Stimulated activated CD4-positive, alpha-beta T cell treated with anti-CD3 and anti-CD28 coated beads, Interleukin-1b, Interleukin-23, amount 100 ng/mL, for 4 hours (primary cell): ENCODE results near the gene TRIM6.
"Not testable (repeated sequence)": the region's sequence is repeated elsewhere in the genome, so short reads cannot be mapped to it uniquely, and the experiment has no call there.

ENCODE experiments used
- DNase-seq, 2 donors: peaks; one replicate each; pipeline ENCODE4 v3.0.0-alpha.2; 2020; ENCODE audit warnings: low read depth in 2 of 2

The TRIM6 gene, protein sequence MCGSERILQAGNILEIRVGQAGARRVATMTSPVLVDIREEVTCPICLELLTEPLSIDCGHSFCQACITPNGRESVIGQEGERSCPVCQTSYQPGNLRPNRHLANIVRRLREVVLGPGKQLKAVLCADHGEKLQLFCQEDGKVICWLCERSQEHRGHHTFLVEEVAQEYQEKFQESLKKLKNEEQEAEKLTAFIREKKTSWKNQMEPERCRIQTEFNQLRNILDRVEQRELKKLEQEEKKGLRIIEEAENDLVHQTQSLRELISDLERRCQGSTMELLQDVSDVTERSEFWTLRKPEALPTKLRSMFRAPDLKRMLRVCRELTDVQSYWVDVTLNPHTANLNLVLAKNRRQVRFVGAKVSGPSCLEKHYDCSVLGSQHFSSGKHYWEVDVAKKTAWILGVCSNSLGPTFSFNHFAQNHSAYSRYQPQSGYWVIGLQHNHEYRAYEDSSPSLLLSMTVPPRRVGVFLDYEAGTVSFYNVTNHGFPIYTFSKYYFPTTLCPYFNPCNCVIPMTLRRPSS

DNA sequence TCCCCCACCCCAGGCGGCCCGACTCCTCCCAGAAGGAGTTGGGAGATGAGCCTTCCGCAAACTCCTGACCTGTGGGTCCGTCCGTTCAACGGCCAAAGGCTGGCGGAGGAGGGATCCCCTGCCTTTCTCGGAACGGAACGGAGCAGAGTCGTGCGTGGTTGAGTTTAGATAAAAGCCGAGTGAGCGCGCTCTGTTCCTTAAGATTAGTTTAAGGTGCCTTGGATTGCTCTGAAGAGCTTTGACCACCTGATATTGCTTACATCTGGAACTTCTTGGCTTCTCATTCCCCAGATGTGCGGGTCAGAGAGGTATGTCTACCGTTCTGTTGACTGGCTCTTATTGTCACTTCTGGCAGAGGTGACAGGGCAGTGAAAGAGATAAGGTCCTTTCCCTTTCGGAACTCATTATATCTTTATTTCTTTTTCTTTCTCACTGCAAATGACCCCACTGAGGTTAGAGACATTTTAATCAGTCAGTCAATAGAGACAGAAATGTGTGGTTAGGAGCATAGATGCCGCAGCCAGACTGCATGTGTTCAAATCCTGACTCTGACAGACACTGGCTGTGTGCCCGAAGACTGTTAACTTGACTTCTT, at the start of gene TRIM6:
Gene TRIM6, plus strand, starts transcription at position 31 of the 595 bp plus-strand sequence. Its CDS starts 261 bp downstream, at position 292.
- no peak for DNase-seq

- no peak for DNase-seq
Observed at GRCh38 chr11:5547982-5548381, 48.5 kb upstream of the TRIM6 start.

DNA sequence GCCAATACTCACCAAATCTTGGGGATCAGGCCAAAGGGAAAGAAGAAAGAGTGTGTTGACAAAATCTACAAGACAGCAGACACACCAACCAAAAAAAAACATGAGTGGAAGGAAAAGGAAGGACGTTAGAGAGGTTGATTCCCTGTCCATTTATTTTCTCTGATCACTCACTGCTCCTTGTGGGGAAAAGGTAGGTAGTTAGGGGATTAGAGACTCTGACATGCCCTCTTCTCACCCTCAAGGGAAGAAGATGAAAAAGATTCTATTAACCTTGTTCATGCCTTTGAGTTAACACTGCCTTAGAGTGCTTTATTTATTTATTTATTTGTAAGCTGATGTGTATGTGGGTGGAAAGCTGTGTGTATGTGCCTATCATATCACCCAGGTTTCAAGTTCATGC, 48.0 kb upstream of the TRIM6 start, which contains the start of gene OR52H1:
Gene OR52H1, minus strand, starts transcription at position 101 of the 400 bp plus-strand sequence. CDS start 3,035 bp downstream, outside the sequence.
- no peak for DNase-seq

DNA sequence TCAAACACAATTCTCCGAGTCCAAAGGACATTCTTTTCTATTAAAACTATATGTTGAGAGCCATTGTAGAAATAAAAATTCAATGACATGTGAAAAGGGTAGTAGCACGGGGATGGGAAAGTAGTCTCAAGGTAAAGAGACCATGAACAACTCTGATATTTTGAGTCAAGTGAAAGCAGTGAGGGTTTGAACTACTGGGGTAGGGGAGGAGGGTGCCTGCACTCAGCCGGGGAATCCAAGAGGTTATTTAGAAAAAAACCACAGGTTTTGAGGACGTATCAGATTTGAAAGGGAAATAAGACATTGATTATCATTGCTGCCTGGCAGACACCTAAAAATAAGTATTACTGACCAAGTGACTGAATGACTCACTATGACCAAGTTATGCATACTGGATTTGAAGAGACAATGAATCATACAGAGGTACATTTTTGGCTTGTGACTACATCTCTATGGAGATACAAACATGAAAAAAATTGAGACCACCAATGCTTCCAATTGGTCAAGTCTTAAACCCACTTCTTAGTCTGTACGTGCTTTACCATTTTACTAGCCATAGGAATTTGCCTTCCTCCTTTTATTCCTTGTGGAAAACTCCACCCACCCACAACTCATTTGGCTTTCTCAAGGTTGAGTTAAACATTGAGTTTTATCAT, 45.9 kb upstream of the TRIM6 start:
- DNase-seq, result no peak

DNA sequence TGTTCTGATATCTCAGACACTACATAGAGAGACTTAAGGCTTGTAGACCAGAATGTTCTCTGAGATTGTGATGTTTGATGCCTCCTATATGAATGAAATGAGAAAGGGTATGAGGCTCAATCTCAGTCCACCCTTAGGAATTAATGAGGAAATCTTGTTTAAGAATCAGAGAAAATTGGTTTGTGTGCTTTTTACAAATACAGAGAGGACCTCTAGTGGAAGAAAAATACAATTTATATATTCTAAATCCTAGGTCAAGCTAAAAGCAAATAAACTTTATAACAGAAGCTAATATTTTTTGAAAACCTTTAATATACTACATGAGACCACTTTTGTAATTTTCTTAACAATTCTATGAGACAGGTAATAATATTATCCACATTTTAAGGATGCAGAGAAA, 43.1 kb upstream of the TRIM6 start:
- DNase-seq, result no peak

DNA sequence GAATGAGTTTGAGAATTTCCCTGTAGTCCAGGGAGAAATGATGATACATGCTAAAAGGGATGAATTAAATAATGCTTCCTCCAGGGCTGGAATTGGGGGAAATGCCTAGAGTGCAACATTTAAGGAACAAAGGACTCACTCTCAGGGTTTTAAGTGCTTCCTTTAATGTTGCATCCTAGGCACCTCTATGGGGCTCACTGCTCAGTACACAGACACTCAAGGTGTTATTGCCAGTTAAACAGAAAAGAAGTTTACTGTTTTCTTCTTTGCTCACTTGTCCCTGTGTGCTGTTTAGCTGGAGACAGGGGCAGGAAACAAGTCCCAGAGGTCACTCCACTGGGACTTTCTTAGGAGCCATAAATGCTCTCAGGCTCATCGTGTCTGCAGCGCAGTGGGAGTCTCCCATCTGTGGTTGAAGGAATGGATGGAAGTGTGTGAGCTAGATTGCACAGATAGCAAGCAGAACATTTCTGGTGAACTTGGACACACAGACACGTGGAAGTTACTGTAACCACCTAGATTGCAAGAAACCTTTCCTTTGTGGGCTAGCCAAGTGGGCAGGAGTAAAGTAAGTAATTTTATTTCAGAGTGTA, 39.7 kb upstream of the TRIM6 start:
- no peak for DNase-seq

- DNase-seq, result no peak
Observed at GRCh38 chr11:5557751-5558150, 38.7 kb upstream of the TRIM6 start.

DNA sequence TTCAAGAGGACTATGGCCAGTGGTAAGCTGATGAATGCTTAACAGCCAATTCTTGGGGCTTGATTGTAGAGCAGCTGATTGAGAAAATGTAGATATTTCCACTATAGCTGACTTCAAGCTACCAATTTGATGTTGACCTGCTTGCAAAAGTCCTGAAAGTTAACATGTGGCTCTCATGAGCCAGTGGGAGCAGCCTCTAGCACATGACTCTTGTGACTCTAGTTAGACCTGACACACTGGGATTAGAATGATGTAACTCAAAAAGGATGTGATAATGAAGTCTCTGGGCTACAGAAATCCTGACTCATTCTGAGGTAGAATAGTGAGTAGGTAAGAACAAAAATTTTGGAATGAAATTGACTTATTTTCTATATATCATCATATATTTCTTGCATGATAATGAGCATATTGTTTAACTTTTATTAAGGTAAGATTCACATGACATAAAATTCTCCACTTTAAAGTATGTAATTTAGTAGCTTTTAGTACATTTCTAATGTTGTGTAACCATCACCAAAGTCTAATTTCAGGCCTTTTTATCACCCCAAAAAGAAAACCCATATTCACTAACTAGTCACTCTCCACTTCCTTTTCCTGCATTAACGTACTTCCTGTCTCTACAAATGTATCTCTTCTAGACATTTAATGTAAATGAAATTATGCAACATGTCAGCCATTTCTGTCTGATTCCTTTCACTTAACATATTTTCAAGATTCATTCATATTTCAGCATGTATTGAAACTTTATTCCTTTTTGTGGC, 32.0 kb upstream of the TRIM6 start:
- DNase-seq, result no peak

DNA sequence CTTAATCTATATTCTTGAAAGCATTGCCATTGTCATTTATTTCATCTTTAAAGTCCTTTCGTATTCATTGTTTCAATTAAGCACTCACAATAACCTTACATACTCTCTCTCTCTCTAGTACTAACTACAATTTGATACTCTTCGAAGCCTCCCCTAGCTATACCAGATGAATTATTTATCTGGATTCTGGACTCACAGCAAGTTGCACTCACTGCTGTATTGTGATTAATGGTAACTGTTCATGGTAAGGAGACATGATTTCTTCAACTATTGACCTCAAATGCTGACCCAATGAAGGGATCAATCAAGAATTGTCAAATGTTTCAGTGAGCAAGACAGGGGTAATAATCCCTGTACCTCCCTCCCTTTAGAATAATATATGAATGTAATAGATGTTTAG, 21.8 kb upstream of the TRIM6 start:
- DNase-seq, result no peak

DNA sequence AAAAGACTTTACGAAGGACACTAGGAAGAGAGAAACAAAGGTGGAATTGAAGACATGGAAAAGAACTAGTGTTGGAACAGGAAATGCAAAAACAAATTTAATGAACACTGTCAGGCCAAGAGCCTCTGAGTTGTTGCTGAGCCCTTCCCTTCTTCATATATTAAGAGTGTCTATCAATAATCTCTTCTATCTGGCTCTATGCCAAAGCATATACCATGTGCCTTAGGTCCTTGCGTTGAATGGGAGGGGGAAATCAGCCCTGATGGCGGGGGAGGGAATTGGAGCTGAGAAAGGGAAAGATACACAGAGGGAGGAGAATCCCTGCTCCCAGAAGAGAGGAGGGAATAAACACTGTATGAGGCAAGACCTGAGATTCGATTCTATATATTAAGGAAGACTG, 21.3 kb upstream of the TRIM6 start:
- DNase-seq, result no peak

- no peak for DNase-seq
Observed at GRCh38 chr11:5577101-5577500, 19.3 kb upstream of the TRIM6 start.

DNA sequence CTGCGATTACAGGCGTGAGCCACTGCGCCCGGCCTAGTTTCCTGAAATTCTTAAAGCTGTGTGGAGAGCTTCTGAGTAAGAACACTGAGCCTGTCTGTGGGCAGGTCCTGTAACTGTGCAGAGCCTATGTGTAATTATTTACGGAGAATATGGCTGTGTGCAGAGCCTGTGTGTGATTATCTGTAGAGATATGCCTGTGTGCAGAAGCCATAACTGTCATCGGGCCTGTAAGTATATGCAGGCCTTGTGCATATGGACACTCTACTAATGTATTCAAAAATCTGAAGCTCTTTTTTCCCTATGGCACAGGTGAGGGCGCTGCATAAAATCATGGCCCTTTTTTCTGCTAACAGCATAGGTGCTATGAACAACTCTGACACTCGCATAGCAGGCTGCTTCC, 15.9 kb upstream of the TRIM6 start, which contains the start of gene OR52B6:
Gene OR52B6, plus strand, starts transcription at position 301 of the 400 bp plus-strand sequence. Its CDS starts 0 bp downstream, at position 301.
- no peak for DNase-seq

GRCh38 chr11:5581014-5581413, 15.4 kb upstream of the TRIM6 start:
- no peak for DNase-seq

DNA sequence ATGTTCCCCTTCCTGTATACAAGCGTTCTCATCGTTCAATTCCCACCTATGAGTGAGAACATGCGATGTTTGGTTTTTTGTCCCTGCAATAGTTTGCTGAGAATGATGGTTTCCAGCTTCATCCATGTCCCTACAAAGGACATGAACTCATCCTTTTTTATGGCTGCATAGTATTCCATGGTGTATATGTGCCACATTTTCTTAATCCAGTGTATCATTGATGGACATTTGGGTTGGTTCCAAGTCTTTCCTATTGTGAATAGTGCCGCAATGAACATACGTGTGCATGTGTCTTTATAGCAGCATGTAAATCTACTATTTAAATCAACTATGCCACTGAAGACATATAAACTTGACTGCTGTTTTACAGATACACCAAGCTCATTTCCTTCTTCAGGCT, 12.0 kb upstream of the TRIM6 start:
- not testable (repeated sequence) for DNase-seq

GRCh38 chr11:5589906-5590305, 6.5 kb upstream of the TRIM6 start:
- DNase-seq, result not testable (repeated sequence)

DNA sequence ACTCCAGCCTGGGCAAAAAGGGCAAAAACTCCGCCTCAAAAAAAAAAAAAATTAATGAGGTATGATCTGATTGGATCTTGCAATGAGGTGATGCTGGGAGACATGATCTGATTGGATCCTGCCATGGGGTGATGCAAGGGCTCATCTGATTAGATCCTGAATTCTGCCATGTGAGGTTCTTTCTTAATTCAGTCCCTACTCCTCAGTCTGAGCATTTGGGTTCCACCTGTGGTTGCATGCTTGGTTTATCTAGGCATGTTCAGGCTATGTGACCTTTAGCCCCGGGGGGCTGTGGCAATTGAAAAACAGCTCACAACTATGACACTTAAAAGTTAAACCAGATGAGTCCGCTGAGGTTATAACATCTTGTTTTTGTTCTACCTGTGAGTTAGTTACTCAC, 4.8 kb upstream of the TRIM6 start:
- DNase-seq, result no peak

GRCh38 chr11:5592615-5593014, 3.8 kb upstream of the TRIM6 start:
- no peak for DNase-seq

- no peak for DNase-seq
Observed at GRCh38 chr11:5593146-5593545, 3.3 kb upstream of the TRIM6 start.

DNA sequence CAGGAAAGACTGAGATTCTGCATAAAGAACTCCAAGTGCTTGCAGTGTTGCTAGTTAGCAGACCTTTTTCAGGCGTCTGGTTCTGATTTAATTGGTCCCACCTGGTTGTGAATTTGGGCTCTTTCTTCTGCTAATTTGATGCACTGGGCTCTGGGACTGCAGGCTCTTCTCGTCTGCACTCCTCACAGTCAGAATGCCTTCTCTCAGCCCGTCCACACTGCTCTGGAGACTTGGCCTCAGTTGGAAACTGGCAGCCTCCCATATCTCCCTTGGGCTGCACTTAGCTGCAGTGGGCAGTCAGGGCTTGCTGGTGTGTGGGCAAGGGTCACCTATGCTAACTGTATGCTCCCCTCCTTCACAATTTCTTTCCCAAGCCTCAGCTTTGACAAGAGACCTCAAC, 1.5 kb downstream of the TRIM6 start:
- DNase-seq, result no peak

- peak; percentile 16 to 42 for DNase-seq
Observed at GRCh38 chr11:5600374-5600851, 4.0 kb downstream of the TRIM6 start.

DNA sequence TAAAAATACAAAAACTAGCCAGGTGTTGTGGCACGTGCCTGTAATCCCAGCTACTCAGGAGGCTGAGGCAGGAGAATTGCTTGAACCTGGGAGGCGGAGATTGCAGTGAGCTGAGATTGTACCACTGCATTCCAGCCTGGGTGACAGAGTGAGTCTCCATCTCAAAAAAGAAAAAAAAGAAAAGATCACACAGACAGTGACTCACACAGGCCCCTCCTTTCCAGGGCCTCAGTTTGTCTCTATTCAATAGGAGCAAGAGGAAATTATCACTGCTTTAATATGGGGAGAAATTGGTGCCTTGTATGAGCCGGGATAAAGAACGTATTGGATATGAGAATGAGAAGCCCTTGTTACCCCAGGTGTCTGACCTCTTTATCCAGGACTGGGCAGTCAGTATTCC, 6.4 kb downstream of the TRIM6 start:
- DNase-seq, result not testable (repeated sequence)
